Measurements from ENCODE around the gene RPUSD1. TPM values are rescaled to one million over a fixed set of nuclear protein-coding genes. Genes with fewer than 3 reads are reported as not detected.

Gene RPUSD1
- total and polyA plus RNA-seq, 7 donors = 10.7 to 31.1 (median 14.7) TPM

DNA sequence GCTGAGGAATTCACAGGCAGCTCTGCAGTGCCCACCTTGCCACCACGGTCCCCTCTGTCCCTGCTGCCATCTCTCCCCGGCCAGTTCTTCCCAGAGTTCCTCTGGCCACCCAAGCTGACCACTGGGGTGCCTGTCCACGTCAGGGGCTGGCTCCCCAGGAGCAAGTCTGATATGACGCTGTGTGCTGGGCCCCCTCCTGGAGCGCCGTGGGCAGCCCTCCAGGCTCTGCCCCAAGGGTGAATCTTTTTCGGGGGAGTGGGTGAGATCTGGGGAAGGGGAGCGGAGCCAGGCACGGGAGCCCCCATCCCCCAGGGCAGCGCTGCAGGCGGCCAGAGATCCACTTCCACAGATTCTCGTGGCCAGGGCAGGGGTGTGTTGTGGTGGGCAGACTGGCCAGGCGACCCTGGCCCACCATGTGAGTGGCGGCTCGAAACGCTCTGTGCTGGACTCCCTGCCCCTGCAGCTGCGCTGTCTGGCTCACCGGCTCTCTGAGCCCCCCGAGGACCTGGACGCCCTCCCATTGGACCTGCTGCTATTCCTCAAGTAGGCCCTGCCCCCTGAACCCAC is 23.9 kb downstream of the RPUSD1 start:
- peaks cover 0 to 25% (median 0%) of the 10 kb centered on the region in 3 donors for H3K27me3 ChIP-seq
- no peaks in the 10 kb centered on the region for H3K4me1 ChIP-seq
- H3K36me3 ChIP-seq = no peaks in the 10 kb centered on the region
- no peak overlapping the region for H3K4me3 ChIP-seq
- H3K27ac ChIP-seq = no peak overlapping the region
- TF ChIP-seq CTCF (IDR thresholded peaks at IDR 0.05) = no peak
- TF ChIP-seq POLR2A (IDR thresholded peaks at IDR 0.05) = no peak
- TF ChIP-seq POLR2AphosphoS5 (IDR thresholded peaks at IDR 0.05) = no peak
- no peak for TF ChIP-seq EP300 (IDR thresholded peaks at IDR 0.05)
- intact Hi-C loops (cut with DNase I) = no loop called here
- H3K9me3 ChIP-seq = no peaks in the 10 kb centered on the region
- DNase-seq = no peak
- 70 to 81% methylated on average over 20 of the region's 20 CpGs for WGBS, 2 donors

- Histone ChIP-seq H3K9me3 (no peaks in the 10 kb centered on the region), H3K27ac (no peak overlapping the region), H3K36me3 (no peaks in the 10 kb centered on the region), H3K4me1 (no peaks in the 10 kb centered on the region), H3K27me3 (peaks cover 0 to 19% (median 0%) of the 10 kb centered on the region in 3 donors), H3K4me3 (no peak overlapping the region)
- no peak for DNase-seq
- 54 to 81% methylated on average over 21 of the region's 21 CpGs for WGBS, 2 donors
- intact Hi-C loops (cut with DNase I) = no loop called here
- TF ChIP-seq EP300 (IDR thresholded peaks at IDR 0.05) (no peak), POLR2AphosphoS5 (IDR thresholded peaks at IDR 0.05) (no peak), CTCF (IDR thresholded peaks at IDR 0.05) (no peak), POLR2A (IDR thresholded peaks at IDR 0.05) (no peak)
Observed at GRCh38 chr16:763369-764183, 24.6 kb downstream of the RPUSD1 start.

DNA sequence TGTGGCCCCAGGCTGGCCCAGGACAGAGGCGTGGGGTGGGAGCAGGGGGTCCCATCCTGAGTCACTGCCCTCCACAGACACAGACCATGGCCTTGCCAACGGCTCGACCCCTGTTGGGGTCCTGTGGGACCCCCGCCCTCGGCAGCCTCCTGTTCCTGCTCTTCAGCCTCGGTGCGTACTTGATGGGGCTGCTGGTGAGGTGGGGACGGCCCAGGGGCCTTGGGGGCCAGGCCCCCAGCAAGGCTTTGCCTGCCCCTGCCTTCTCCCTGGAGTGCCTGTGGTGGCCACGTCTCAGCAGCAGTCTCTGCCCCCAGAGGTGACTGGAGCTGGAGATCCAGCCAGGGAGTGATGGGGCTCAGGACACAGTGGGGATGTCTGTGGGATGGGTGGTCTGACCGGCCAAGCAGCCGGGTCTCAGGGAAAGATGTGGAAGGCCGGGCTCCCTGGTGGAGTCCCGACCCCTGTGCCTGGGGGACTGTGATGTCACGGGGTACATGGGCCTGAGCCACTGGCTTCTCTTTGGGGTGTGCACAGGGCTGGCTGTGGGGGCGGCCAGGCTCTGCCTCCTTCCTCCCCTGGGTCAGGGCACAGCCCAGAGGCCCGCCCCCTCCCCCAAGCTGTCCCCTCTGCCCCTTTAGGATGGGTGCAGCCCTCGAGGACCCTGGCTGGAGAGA is 25.4 kb downstream of the RPUSD1 start:
- no peak for TF ChIP-seq POLR2A (IDR thresholded peaks at IDR 0.05)
- no peak for TF ChIP-seq EP300 (IDR thresholded peaks at IDR 0.05)
- TF ChIP-seq POLR2AphosphoS5 (IDR thresholded peaks at IDR 0.05) = no peak
- TF ChIP-seq CTCF (IDR thresholded peaks at IDR 0.05) = no peak
- H3K27ac ChIP-seq = no peak overlapping the region
- DNase-seq = no peak
- peaks cover 0 to 19% (median 0%) of the 10 kb centered on the region in 3 donors for H3K27me3 ChIP-seq
- 62 to 80% methylated on average over 17 of the region's 17 CpGs for WGBS, 2 donors
- H3K4me3 ChIP-seq = no peak overlapping the region
- no peaks in the 10 kb centered on the region for H3K4me1 ChIP-seq
- H3K36me3 ChIP-seq = no peaks in the 10 kb centered on the region
- H3K9me3 ChIP-seq = no peaks in the 10 kb centered on the region
- intact Hi-C loops (cut with DNase I) = no loop called here

GRCh38 chr16:761625-762513 is 26.3 kb downstream of the RPUSD1 start:
- Histone ChIP-seq H3K9me3 (no peaks in the 10 kb centered on the region), H3K4me1 (no peaks in the 10 kb centered on the region), H3K27ac (no peak overlapping the region), H3K36me3 (no peaks in the 10 kb centered on the region), H3K27me3 (peaks cover 0 to 19% (median 0%) of the 10 kb centered on the region in 3 donors), H3K4me3 (no peak overlapping the region)
- 26 to 63% methylated on average over 22 of the region's 22 CpGs for WGBS, 2 donors
- DNase-seq = no peak
- intact Hi-C loops (cut with DNase I) = no loop called here
- TF ChIP-seq POLR2AphosphoS5 (IDR thresholded peaks at IDR 0.05) (no peak), EP300 (IDR thresholded peaks at IDR 0.05) (no peak), CTCF (IDR thresholded peaks at IDR 0.05) (no peak), POLR2A (IDR thresholded peaks at IDR 0.05) (no peak)

Measured in sigmoid colon (tissue), 7 donors.